ENCODE measurements around the gene B4GALT6.

DNA sequence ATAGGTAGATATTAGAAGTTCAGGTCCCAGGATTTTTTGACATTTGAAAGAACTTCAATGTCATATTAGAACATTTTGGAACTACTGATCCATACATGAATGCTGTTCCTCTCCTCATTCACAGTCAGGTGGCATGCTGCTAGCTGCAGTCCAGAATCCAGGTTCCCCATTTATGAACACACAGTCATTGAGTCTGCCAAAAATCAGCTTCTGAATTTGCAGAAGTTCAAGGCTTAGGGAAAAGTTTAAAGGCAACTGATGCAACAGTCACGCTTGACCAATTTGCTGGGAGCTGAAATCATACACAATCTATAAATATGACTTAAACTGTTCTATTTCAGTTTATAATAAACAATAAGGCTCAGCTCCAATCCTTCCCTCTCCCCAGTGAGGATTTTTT is 110.0 kb downstream of the B4GALT6 start:
- TF ChIP-seq CTCF (IDR thresholded peaks at IDR 0.05) = no peak
- TF ChIP-seq EZH2 (IDR thresholded peaks at IDR 0.05; ENCODE audit: borderline replicate concordance, insufficient read depth, low read depth, low read length, poor library complexity, severe bottlenecking) = no peak
